HG02943 (cell line): ENCODE measurements around the gene TRIM63.

ENCODE experiments used
- ATAC-seq: cut with Tn5 transposase; IDR thresholded peaks from one replicate; pipeline ENCODE4 v1.9.1; 2021; ENCODE audit warnings: mild to moderate bottlenecking, low read depth, moderate library complexity; ENCODE audit not compliant: unreplicated experiment

The TRIM63 gene

GRCh38 chr1:26020330-26020768 is 47.1 kb downstream of the TRIM63 start:
- no peak for ATAC-seq

- no peak for ATAC-seq
Measured at GRCh38 chr1:26019641-26020315, 47.7 kb downstream of the TRIM63 start.

GRCh38 chr1:26017606-26018005 is 49.8 kb downstream of the TRIM63 start:
- no peak for ATAC-seq

- ATAC-seq: no peak
Measured at GRCh38 chr1:26016953-26017545, 50.4 kb downstream of the TRIM63 start.

- ATAC-seq: no peak
Measured at GRCh38 chr1:26016258-26016952, 51.0 kb downstream of the TRIM63 start.

GRCh38 chr1:26015358-26015757 is 52.1 kb downstream of the TRIM63 start:
- no peak for ATAC-seq

- no peak for ATAC-seq
Measured at GRCh38 chr1:26014179-26014578, 53.3 kb downstream of the TRIM63 start.

- ATAC-seq: no peak
Measured at GRCh38 chr1:26012864-26013263, 54.6 kb downstream of the TRIM63 start.

GRCh38 chr1:26010825-26011224 is 56.6 kb downstream of the TRIM63 start:
- ATAC-seq: no peak

- no peak for ATAC-seq
Measured at GRCh38 chr1:26009796-26010447, 57.5 kb downstream of the TRIM63 start.

GRCh38 chr1:26006710-26007109 is 60.7 kb downstream of the TRIM63 start:
- no peak for ATAC-seq

GRCh38 chr1:26005434-26006105 is 61.9 kb downstream of the TRIM63 start:
- no peak for ATAC-seq

- no peak for ATAC-seq
Measured at GRCh38 chr1:26003756-26004155, 63.7 kb downstream of the TRIM63 start.

GRCh38 chr1:26003262-26003661 is 64.2 kb downstream of the TRIM63 start:
- no peak for ATAC-seq
